Ovary (tissue), 9 donors: ENCODE data around the gene ZIC4. TPM values are rescaled to one million over a fixed set of nuclear protein-coding genes. Genes with fewer than 3 reads are reported as not detected.

Experiments used
- DNase-seq, 5 donors: peaks; one replicate each; pipeline ENCODE4 v3.0.0-alpha.2; 2019 to 2020
- H3K27ac ChIP-seq, 2 donors: fragments of 200-600 bp; one replicate each; pipeline versions ENCODE4 v1.5.1 to v1.8.0; 2019 to 2022
- H3K27me3 ChIP-seq: fragments of 200-600 bp; one replicate; pipeline ENCODE4 v1.8.0; 2022
- H3K36me3 ChIP-seq: fragments of 200-600 bp; sonication (generic); one replicate; pipeline ENCODE4 v1.5.1; 2019
- H3K4me1 ChIP-seq: one replicate; pipeline ENCODE4 v1.8.1; 2013; ENCODE audit warnings: mild to moderate bottlenecking, moderate library complexity; ENCODE audit not compliant: insufficient read depth
- H3K4me3 ChIP-seq: fragments of 200-600 bp; sonication (generic); one replicate; pipeline ENCODE4 v1.5.1; 2017
- H3K9me3 ChIP-seq, 2 donors: fragments of 200-600 bp in 1 of 2; sonication (generic) in 1 of 2; one replicate each; pipeline versions ENCODE4 v1.5.1 to v1.8.1; 2013 to 2019; ENCODE audit warnings: mild to moderate bottlenecking in 1 of 2, moderate library complexity in 1 of 2
- EP300 ChIP-seq: sonication (generic); formaldehyde crosslinking; IDR thresholded peaks from one replicate; pipeline ENCODE4 v1.6.1; 2017; ENCODE audit warnings: antibody characterized with exemption
- POLR2A ChIP-seq: fragments of 450-650 bp; IDR thresholded peaks from one replicate; pipeline ENCODE4 v1.6.1; 2017; ENCODE audit warnings: antibody characterized with exemption, mild to moderate bottlenecking, moderate library complexity
- WGBS, 3 donors: extraction: QIAGEN DNeasy Blood & Tissue Kit in 1 of 3; methylation state at CpG; one replicate each; pipeline versions ENCODE4 v1.1.5 to v1.1.7; 2013 to 2017; 5-methylcytosine and 5-hydroxymethylcytosine counted together
- intact Hi-C, 4 donors: fragments of 100-400 bp; cut with DNase I; formaldehyde crosslinking; loops; one replicate each; pipeline versions ENCODE4 v1.11.0 to v1.15.1; 2022 to 2023
- polyA plus RNA-seq, 2 donors: library from polyadenylated mRNA; stranded (reverse); fragments of 200-250 nt in 1 of 2; fragments of 350-450 nt in 1 of 2; fragmentation: Illumina TruSeq in 1 of 2; extraction: RNeasy Lipid Tissue Mini Kit (QIAGEN cat#74804) in 1 of 2; gene quantifications; one replicate each; pipeline ENCODE4 v1.2.3, GENCODE V29; 2013 to 2014
- total RNA-seq, 7 donors: library from RNA; depleted of rRNA in 2 of 7; stranded (reverse); fragments of >200 nt in 2 of 7; fragmentation: NEBNext Ultra II Directional in 3 of 7; extraction: Animal tissue kit (Norgen Biotek cat#: 25700) in 3 of 7; gene quantifications; one replicate each; pipeline versions ENCODE4 v1.1.0 to v1.2.4, GENCODE V29; 2016 to 2023
- TF ChIP-seq, protein P1 (sequence below), 3 donors: fragments of 450-650 bp in 2 of 3; fragments of 200-600 bp in 1 of 3; IDR thresholded peaks; one replicate each; pipeline versions ENCODE4 v1.5.1 to v1.8.0; 2016 to 2022; ENCODE audit warnings: antibody characterized with exemption in 3 of 3, mild to moderate bottlenecking in 1 of 3
- donor health status: DM: no; HTN: no; CAD: no; lungs with moderate emphysema.
- donor health status: DM: no; HTN: no; CAD: no.
- donor health status: Bipolar disorder and iron deficiency.
- donor health status: DM: yes; HTN: yes; CAD: no.
- donor health status: DM: no; HTN: no; CAD: no.
- donor health status: DM: yes; HTN: yes; CAD: no.

The ZIC4 gene
- total and polyA plus RNA-seq, 9 donors = not detected

GRCh38 chr3:147380387-147380951 lies 25.9 kb downstream of the ZIC4 start:
- Histone ChIP-seq H3K4me3 (no peak overlapping the region), H3K9me3 (no peaks in the 10 kb centered on the region), H3K36me3 (no peaks in the 10 kb centered on the region), H3K4me1 (no peaks in the 10 kb centered on the region), H3K27me3 (no peaks in the 10 kb centered on the region), H3K27ac (no peak overlapping the region)
- no peak for TF ChIP-seq POLR2A
- TF ChIP-seq, protein P1, sequence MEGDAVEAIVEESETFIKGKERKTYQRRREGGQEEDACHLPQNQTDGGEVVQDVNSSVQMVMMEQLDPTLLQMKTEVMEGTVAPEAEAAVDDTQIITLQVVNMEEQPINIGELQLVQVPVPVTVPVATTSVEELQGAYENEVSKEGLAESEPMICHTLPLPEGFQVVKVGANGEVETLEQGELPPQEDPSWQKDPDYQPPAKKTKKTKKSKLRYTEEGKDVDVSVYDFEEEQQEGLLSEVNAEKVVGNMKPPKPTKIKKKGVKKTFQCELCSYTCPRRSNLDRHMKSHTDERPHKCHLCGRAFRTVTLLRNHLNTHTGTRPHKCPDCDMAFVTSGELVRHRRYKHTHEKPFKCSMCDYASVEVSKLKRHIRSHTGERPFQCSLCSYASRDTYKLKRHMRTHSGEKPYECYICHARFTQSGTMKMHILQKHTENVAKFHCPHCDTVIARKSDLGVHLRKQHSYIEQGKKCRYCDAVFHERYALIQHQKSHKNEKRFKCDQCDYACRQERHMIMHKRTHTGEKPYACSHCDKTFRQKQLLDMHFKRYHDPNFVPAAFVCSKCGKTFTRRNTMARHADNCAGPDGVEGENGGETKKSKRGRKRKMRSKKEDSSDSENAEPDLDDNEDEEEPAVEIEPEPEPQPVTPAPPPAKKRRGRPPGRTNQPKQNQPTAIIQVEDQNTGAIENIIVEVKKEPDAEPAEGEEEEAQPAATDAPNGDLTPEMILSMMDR (IDR thresholded peaks at IDR 0.05) = no peak
- no peak for TF ChIP-seq EP300
- WGBS, 3 donors = 5 to 6% (median 6%) methylated on average over 26 of the region's 26 CpGs
- DNase-seq = no peak
- intact Hi-C loops = no loop called here

- Histone ChIP-seq H3K36me3 (no peaks in the 10 kb centered on the region), H3K27ac (no peak overlapping the region), H3K4me1 (no peaks in the 10 kb centered on the region), H3K27me3 (no peaks in the 10 kb centered on the region), H3K4me3 (no peak overlapping the region), H3K9me3 (no peaks in the 10 kb centered on the region)
- DNase-seq = no peak
- TF ChIP-seq EP300 (no peak), POLR2A (no peak)
- TF ChIP-seq, protein P1 (IDR thresholded peaks at IDR 0.05) = no peak
- intact Hi-C loops = no loop called here
- 6 to 10% (median 8%) methylated on average over 10 of the region's 10 CpGs for WGBS, 3 donors
Measured at GRCh38 chr3:147379651-147380050, 26.7 kb downstream of the ZIC4 start.

DNA sequence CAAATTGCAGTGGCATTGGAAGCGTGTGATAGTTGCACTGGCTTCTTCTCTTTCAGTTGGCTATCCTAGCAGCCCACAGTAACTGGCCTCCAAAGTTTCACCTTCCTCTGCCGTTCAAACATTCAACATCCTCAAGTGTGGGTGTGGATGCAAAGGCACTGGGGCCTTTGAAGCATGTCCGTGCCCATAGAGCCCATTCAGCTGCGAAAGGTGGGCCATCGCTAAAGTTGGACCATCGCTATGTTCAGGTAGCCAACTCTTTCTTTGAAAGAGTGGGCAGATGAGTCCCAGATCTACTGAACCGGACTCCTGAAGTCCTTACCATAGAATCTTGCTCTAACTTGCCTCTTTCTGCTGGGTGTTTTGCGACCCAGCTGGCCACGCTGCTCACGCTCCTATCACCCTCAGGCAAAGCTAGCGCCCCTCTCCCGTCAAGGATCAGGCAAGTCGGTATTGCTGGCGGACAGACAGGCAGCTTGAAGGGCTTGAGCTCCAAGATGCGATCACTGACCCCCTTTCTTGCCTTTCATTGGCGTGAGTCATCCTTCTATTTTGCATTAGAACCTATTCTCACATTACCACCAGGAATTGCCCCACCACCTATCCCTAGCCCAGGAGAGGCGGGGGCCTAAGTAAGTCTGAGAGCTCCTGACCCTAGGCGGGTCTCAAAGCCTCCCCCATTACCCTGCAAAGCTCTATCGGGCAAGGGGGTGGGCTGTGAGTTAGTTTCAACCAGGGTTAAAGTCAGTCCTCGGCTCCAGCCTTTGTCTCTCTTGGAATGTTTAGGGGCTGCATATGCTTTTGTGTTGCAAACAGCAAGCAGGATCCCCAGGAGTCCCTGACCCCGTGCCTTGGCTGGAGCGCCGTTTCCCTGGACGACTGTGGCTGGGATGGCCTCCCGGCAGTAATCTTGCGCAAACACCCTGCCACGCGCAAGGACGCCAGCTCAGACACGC lies 28.7 kb downstream of the ZIC4 start:
- DNase-seq = no peak
- Histone ChIP-seq H3K9me3 (no peaks in the 10 kb centered on the region), H3K4me1 (no peaks in the 10 kb centered on the region), H3K36me3 (no peaks in the 10 kb centered on the region), H3K4me3 (no peak overlapping the region), H3K27ac (no peak overlapping the region), H3K27me3 (no peaks in the 10 kb centered on the region)
- TF ChIP-seq POLR2A (no peak), EP300 (no peak)
- TF ChIP-seq, protein P1 (IDR thresholded peaks at IDR 0.05) = no peak
- intact Hi-C loops = no loop called here
- 4% methylated on average over 30 of the region's 30 CpGs for WGBS, 3 donors

- no peaks in the 10 kb centered on the region for H3K4me1 ChIP-seq
- DNase-seq = no peak
- intact Hi-C loops = no loop called here
Measured at GRCh38 chr3:147373301-147373700, 33.0 kb downstream of the ZIC4 start.

More at GRCh38 chr3:147373301-147373700, 33.0 kb downstream of the ZIC4 start:
- 0 to 4% (median 3%) methylated on average over 6 of the region's 6 CpGs for WGBS, 3 donors
- Histone ChIP-seq H3K27me3 (no peaks in the 10 kb centered on the region), H3K4me3 (no peak overlapping the region), H3K36me3 (no peaks in the 10 kb centered on the region), H3K27ac (no peak overlapping the region), H3K9me3 (no peaks in the 10 kb centered on the region)
- TF ChIP-seq EP300 (no peak), POLR2A (no peak)
- TF ChIP-seq, protein P1 (IDR thresholded peaks at IDR 0.05) = no peak
